Parathyroid adenoma (tissue), 2 donors: ENCODE measurements around the gene CD244.
"Not testable (repeated sequence)": the region's sequence is repeated elsewhere in the genome, so short reads cannot be mapped to it uniquely, and the experiment has no call there.

ENCODE experiments used
- H2AFZ ChIP-seq: fragments of 300-600 bp; sonication (generic); one replicate; pipeline ENCODE4 v1.7.0; 2017; ENCODE audit warnings: antibody characterized with exemption, mild to moderate bottlenecking
- H3K27ac ChIP-seq: fragments of 300-600 bp; sonication (generic); one replicate; pipeline ENCODE4 v1.7.0; 2017
- H3K27me3 ChIP-seq: fragments of 300-600 bp; sonication (generic); one replicate; pipeline ENCODE4 v1.7.0; 2017; ENCODE audit warnings: low read length; ENCODE audit not compliant: control insufficient read depth, insufficient read depth
- H3K36me3 ChIP-seq: fragments of 300-600 bp; sonication (generic); one replicate; pipeline ENCODE4 v1.7.0; 2017; ENCODE audit warnings: low read length; ENCODE audit not compliant: control insufficient read depth, insufficient read depth
- H3K4me1 ChIP-seq: fragments of 300-600 bp; sonication (generic); one replicate; pipeline ENCODE4 v1.7.0; 2017; ENCODE audit warnings: control low read depth
- H3K4me2 ChIP-seq: fragments of 300-600 bp; sonication (generic); one replicate; pipeline ENCODE4 v1.7.0; 2017; ENCODE audit warnings: low read length
- H3K4me3 ChIP-seq: fragments of 300-600 bp; sonication (generic); one replicate; pipeline ENCODE4 v1.7.0; 2017; ENCODE audit warnings: low read depth, low read length
- H3K79me2 ChIP-seq: fragments of 300-600 bp; sonication (generic); one replicate; pipeline ENCODE4 v1.7.0; 2017; ENCODE audit warnings: control low read depth
- H3K9ac ChIP-seq: fragments of 300-600 bp; sonication (generic); one replicate; pipeline ENCODE4 v1.7.0; 2017; ENCODE audit warnings: mild to moderate bottlenecking
- H3K9me3 ChIP-seq: fragments of 300-600 bp; sonication (generic); one replicate; pipeline ENCODE4 v1.7.0; 2017; ENCODE audit warnings: low read length; ENCODE audit not compliant: control insufficient read depth
- TF ChIP-seq, protein P1 (sequence below): fragments of 300-600 bp; sonication (generic); IDR thresholded peaks from one replicate; pipeline ENCODE4 v1.7.0; 2017; ENCODE audit warnings: antibody characterized with exemption, mild to moderate bottlenecking
- donor health status: primary hyperparathyroidism.

The CD244 gene

DNA sequence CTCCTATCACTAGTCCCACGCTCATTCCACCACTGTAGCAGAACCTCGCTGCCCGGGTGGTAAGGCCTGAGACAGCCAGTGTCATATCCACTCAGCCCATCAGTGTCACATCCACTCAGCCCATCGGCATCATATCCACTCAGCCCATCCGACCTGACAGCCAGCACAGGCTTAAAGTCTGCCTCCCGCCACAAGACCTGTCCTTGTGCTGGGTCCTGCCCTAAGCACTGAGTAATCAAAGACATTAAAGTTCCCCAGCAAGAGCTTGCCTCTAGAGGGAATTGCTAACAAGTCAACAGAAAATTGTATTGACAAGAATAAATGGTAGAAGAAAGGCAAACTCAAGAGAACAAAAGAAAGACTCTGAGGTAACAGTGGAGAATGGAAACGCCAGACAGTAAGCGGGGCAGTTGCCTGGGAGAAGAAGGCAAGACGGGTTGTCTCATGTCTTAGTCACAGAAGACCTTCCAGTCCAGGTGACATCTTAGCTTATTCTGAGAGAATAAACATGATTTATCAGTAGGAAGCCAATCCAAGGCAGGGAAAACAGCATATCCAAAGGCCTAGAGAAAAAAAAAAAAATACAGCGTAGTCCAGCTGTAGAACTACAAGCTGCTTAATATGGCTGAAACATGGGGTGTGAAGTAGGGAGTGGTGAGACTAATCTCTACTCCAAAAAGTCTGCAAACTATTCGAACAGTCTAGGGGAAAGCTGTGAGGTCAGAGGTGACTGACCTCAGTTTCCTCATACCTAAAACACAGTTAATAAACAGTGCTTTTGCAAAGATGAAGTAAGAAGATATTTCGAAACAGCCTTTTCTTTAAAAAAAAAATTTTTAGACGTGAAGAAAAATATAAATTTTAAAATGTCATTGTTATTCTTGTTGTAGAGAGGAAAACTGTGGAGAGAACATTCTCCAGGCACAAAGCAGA lies 21.2 kb upstream of the CD244 start:
- Histone ChIP-seq H3K9me3 (no peaks in the 10 kb centered on the region), H3K9ac (no peak overlapping the region), H3K27ac (no peak overlapping the region), H3K4me3 (no peak overlapping the region), H2AFZ (no peak overlapping the region), H3K27me3 (no peaks in the 10 kb centered on the region), H3K79me2 (no peaks in the 10 kb centered on the region), H3K36me3 (no peaks in the 10 kb centered on the region), H3K4me1 (no peaks in the 10 kb centered on the region), H3K4me2 (no peak overlapping the region)
- TF ChIP-seq, protein P1, sequence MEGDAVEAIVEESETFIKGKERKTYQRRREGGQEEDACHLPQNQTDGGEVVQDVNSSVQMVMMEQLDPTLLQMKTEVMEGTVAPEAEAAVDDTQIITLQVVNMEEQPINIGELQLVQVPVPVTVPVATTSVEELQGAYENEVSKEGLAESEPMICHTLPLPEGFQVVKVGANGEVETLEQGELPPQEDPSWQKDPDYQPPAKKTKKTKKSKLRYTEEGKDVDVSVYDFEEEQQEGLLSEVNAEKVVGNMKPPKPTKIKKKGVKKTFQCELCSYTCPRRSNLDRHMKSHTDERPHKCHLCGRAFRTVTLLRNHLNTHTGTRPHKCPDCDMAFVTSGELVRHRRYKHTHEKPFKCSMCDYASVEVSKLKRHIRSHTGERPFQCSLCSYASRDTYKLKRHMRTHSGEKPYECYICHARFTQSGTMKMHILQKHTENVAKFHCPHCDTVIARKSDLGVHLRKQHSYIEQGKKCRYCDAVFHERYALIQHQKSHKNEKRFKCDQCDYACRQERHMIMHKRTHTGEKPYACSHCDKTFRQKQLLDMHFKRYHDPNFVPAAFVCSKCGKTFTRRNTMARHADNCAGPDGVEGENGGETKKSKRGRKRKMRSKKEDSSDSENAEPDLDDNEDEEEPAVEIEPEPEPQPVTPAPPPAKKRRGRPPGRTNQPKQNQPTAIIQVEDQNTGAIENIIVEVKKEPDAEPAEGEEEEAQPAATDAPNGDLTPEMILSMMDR = no peak

DNA sequence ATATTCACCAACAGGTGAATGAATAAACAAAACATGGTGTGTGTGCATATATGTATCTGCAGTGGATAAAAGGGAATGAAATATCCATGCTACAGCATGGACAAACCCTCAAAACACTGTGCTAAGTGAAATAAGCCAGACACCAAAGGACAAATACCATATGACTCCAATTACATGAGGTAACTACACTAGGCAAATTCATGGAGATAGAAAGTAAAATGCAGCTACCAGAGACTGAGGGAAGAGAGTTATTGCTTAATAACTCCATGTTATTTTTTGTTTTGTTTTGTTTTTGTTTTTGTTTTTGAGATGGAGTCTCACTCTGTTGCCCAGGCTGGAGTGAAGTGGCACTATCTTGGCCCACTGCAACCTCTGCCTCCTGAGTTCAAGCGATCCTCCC lies 19.9 kb upstream of the CD244 start:
- no peaks in the 10 kb centered on the region for H3K79me2 ChIP-seq
- no peak overlapping the region for H3K27ac ChIP-seq
- no peak overlapping the region for H3K9ac ChIP-seq
- TF ChIP-seq, protein P1 = no peak
- H3K4me1 ChIP-seq = no peaks in the 10 kb centered on the region
- no peaks in the 10 kb centered on the region for H3K36me3 ChIP-seq
- H3K4me2 ChIP-seq = no peak overlapping the region
- no peaks in the 10 kb centered on the region for H3K9me3 ChIP-seq
- no peak overlapping the region for H3K4me3 ChIP-seq
- H3K27me3 ChIP-seq = no peaks in the 10 kb centered on the region
- H2AFZ ChIP-seq = no peak overlapping the region

DNA sequence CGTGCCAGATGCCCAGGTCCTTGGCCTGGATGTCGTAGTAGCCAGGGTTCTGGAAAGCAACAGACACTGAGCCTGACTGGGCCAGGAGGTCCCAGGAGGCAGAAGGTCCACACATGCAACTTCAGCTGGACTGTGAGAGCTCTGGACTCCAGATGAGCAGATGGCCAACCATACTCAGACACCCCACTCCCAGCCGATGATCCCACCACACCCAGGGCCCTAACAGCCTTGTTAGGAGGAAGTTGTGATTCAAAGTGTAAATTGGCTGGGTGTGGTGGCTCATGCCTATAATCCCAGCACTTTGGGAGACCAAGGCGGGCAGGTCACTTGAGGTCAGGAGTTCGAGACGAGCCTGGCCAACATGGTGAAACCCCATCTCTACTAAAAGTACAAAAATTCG lies 18.6 kb upstream of the CD244 start:
- not testable (repeated sequence) for H3K4me1 ChIP-seq, H3K4me2 ChIP-seq, H3K79me2 ChIP-seq, H2AFZ ChIP-seq, H3K9me3 ChIP-seq, H3K36me3 ChIP-seq, H3K9ac ChIP-seq, H3K27me3 ChIP-seq, H3K27ac ChIP-seq, H3K4me3 ChIP-seq

DNA sequence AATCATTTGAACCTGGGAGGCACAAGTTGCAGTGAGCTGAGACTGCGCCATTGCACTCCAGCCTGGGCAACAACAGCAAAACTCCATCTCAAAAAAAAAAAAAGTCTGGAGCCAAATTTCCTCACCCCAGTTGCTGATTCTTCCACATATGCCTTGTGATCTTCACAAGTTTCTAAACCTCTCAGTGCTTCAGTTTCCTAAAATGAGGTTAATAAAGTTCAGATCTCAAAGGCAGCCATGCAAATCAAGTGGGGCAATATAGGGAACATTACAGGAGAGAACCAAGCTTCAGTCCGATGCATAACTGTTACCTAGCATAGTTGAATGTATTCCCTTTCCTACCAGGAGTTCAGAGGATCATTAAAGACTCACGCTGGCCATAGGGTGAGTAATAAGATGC lies 17.5 kb upstream of the CD244 start:
- no peak overlapping the region for H3K9ac ChIP-seq
- H3K36me3 ChIP-seq = no peaks in the 10 kb centered on the region
- TF ChIP-seq, protein P1 = no peak
- no peak overlapping the region for H3K4me3 ChIP-seq
- no peaks in the 10 kb centered on the region for H3K4me1 ChIP-seq
- no peak overlapping the region for H2AFZ ChIP-seq
- H3K79me2 ChIP-seq = no peaks in the 10 kb centered on the region
- H3K4me2 ChIP-seq = no peak overlapping the region
- H3K27ac ChIP-seq = no peak overlapping the region
- no peaks in the 10 kb centered on the region for H3K9me3 ChIP-seq
- H3K27me3 ChIP-seq = no peaks in the 10 kb centered on the region

DNA sequence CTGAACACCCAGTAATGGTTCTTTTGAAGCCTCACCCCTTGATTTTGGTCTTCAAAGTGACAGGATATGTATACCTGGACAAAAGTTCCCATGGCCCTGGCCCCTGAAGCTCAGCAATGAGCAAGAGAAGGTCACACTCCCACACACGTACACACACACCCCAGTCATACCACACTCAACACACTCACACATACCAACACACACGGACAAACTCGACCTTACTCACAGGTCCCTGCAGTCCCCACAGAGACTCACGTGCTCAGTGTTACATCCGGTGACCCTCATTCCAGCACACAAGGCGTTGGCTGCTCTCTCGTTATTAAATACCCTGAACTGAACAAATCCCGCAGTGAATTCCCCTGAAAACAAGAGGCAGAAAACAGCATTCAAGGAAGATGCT lies 16.4 kb upstream of the CD244 start:
- Histone ChIP-seq H2AFZ (no peak overlapping the region), H3K4me2 (no peak overlapping the region), H3K9me3 (no peaks in the 10 kb centered on the region), H3K4me1 (no peaks in the 10 kb centered on the region), H3K36me3 (no peaks in the 10 kb centered on the region), H3K79me2 (no peaks in the 10 kb centered on the region), H3K27ac (no peak overlapping the region), H3K4me3 (no peak overlapping the region), H3K9ac (no peak overlapping the region), H3K27me3 (no peaks in the 10 kb centered on the region)
- TF ChIP-seq, protein P1 = no peak
